Lower lobe of right lung (tissue), 2 donors: ENCODE data around the gene GRK7. TPM values are rescaled to one million over a fixed set of nuclear protein-coding genes. Genes with fewer than 3 reads are reported as not detected.

Source experiments
- ATAC-seq, 2 donors: fragments of 200-7000 bp; cut with Tn5 transposase; one replicate each; pipeline ENCODE4 v1.9.1; 2020 to 2022; ENCODE audit warnings: mild to moderate bottlenecking in 2 of 2, moderate library complexity in 2 of 2
- DNase-seq: peaks from one replicate; pipeline ENCODE4 v3.0.0-alpha.2; 2020
- H3K27ac ChIP-seq: fragments of 200-600 bp; one replicate; pipeline ENCODE4 v1.8.0; 2022
- H3K27me3 ChIP-seq: fragments of 200-600 bp; one replicate; pipeline ENCODE4 v1.8.0; 2022; ENCODE audit warnings: low read depth
- H3K36me3 ChIP-seq: fragments of 200-600 bp; one replicate; pipeline ENCODE4 v1.8.0; 2022; ENCODE audit warnings: mild to moderate bottlenecking
- H3K4me1 ChIP-seq: fragments of 200-600 bp; one replicate; pipeline ENCODE4 v1.8.0; 2022
- H3K4me3 ChIP-seq: fragments of 200-600 bp; one replicate; pipeline ENCODE4 v1.8.0; 2022; ENCODE audit warnings: mild to moderate bottlenecking
- H3K9me3 ChIP-seq: fragments of 200-600 bp; one replicate; pipeline ENCODE4 v1.8.0; 2022
- CTCF ChIP-seq: fragments of 200-600 bp; IDR thresholded peaks from one replicate; pipeline ENCODE4 v1.8.0; 2022; ENCODE audit warnings: antibody characterized with exemption, mild to moderate bottlenecking
- intact Hi-C: fragments of 100-400 bp; cut with DNase I; formaldehyde crosslinking; loops from one replicate; pipeline ENCODE4 v1.11.0; 2022
- total RNA-seq: library from RNA; stranded (reverse); fragmentation: NEBNext Ultra II Directional; extraction: Animal tissue kit (Norgen Biotek cat#: 25700); gene quantifications from one replicate; pipeline ENCODE4 v1.2.1, GENCODE V29; 2021
- donor health status: DM: no; HTN: yes; CAD: no; lungs with severe emphysema.

Gene GRK7
- total RNA-seq, 1 donor from 2014 or later = not detected

GRCh38 chr3:141764045-141764444 is 837 bp downstream of the GRK7 start:
- ATAC-seq (no peak), DNase-seq (no peak)
- intact Hi-C loops = no loop called here
- TF ChIP-seq CTCF = no peak
- Histone ChIP-seq H3K9me3 (no peaks in the 10 kb centered on the region), H3K4me1 (no peaks in the 10 kb centered on the region), H3K36me3 (no peaks in the 10 kb centered on the region), H3K27me3 (no peaks in the 10 kb centered on the region), H3K4me3 (no peak overlapping the region), H3K27ac (no peak overlapping the region)

- Histone ChIP-seq H3K4me3 (no peak overlapping the region), H3K27ac (no peak overlapping the region), H3K27me3 (no peaks in the 10 kb centered on the region), H3K4me1 (no peaks in the 10 kb centered on the region), H3K9me3 (no peaks in the 10 kb centered on the region), H3K36me3 (no peaks in the 10 kb centered on the region)
- TF ChIP-seq CTCF = no peak
- intact Hi-C loops = no loop called here
- no peak for ATAC-seq
- no peak for DNase-seq
Observed at GRCh38 chr3:141764465-141764864, 1.3 kb downstream of the GRK7 start.

GRCh38 chr3:141764986-141765385 is 1.8 kb downstream of the GRK7 start:
- Histone ChIP-seq H3K36me3 (no peaks in the 10 kb centered on the region), H3K4me3 (no peak overlapping the region), H3K27ac (no peak overlapping the region), H3K27me3 (no peaks in the 10 kb centered on the region), H3K9me3 (no peaks in the 10 kb centered on the region), H3K4me1 (no peaks in the 10 kb centered on the region)
- TF ChIP-seq CTCF = no peak
- no peak for DNase-seq
- ATAC-seq = no peak
- intact Hi-C loops = no loop called here

GRCh38 chr3:141767066-141767465 is 3.9 kb downstream of the GRK7 start:
- intact Hi-C loops = no loop called here
- no peaks in the 10 kb centered on the region for H3K4me1 ChIP-seq
- H3K4me3 ChIP-seq = no peak overlapping the region
- DNase-seq = no peak
- H3K36me3 ChIP-seq = no peaks in the 10 kb centered on the region
- no peak overlapping the region for H3K27ac ChIP-seq
- H3K9me3 ChIP-seq = no peaks in the 10 kb centered on the region
- no peaks in the 10 kb centered on the region for H3K27me3 ChIP-seq
- ATAC-seq = no peak
- no peak for TF ChIP-seq CTCF

- no peak for TF ChIP-seq CTCF
- no peak overlapping the region for H3K27ac ChIP-seq
- H3K4me3 ChIP-seq = no peak overlapping the region
- no peaks in the 10 kb centered on the region for H3K4me1 ChIP-seq
- intact Hi-C loops = no loop called here
- no peaks in the 10 kb centered on the region for H3K9me3 ChIP-seq
- no peaks in the 10 kb centered on the region for H3K36me3 ChIP-seq
- DNase-seq = no peak
- H3K27me3 ChIP-seq = no peaks in the 10 kb centered on the region
- no peak for ATAC-seq
Observed at GRCh38 chr3:141769221-141769894, 6.2 kb downstream of the GRK7 start.
